RPMI8226 (cell line): Measurements from ENCODE around the gene DSTN.

ENCODE experiments used
- DNase-seq: peaks from one replicate; pipeline ENCODE4 v3.0.0-alpha.2; 2015

The DSTN gene

GRCh38 chr20:17625246-17626051 lies 55.6 kb downstream of the DSTN start:
- no peak for DNase-seq

- DNase-seq, result no peak
These were observed 56.5 kb downstream of the DSTN start for GRCh38 chr20:17626217-17627007.

- no peak for DNase-seq
These were observed 57.5 kb downstream of the DSTN start for GRCh38 chr20:17627101-17627955.

GRCh38 chr20:17628101-17628841 lies 58.4 kb downstream of the DSTN start:
- no peak for DNase-seq

- no peak for DNase-seq
These were observed 59.1 kb downstream of the DSTN start for GRCh38 chr20:17629025-17629424.

GRCh38 chr20:17629678-17630089 lies 59.8 kb downstream of the DSTN start:
- DNase-seq, result no peak

- DNase-seq, result no peak
These were observed 60.4 kb downstream of the DSTN start for GRCh38 chr20:17630151-17630805.

GRCh38 chr20:17630806-17631195 lies 60.9 kb downstream of the DSTN start:
- no peak for DNase-seq

- no peak for DNase-seq
These were observed 61.9 kb downstream of the DSTN start for GRCh38 chr20:17631576-17632319.

- DNase-seq, result no peak
These were observed 63.5 kb downstream of the DSTN start for GRCh38 chr20:17633221-17633849.

- no peak for DNase-seq
These were observed 64.1 kb downstream of the DSTN start for GRCh38 chr20:17633850-17634500.

- DNase-seq, result no peak
These were observed 64.9 kb downstream of the DSTN start for GRCh38 chr20:17634661-17635331.

GRCh38 chr20:17635332-17636244 lies 65.7 kb downstream of the DSTN start:
- DNase-seq, result no peak

- no peak for DNase-seq
These were observed 66.9 kb downstream of the DSTN start for GRCh38 chr20:17636523-17637412.

- no peak for DNase-seq
These were observed 67.5 kb downstream of the DSTN start for GRCh38 chr20:17637413-17637780.

- DNase-seq, result no peak
These were observed 68.2 kb downstream of the DSTN start for GRCh38 chr20:17637985-17638640.
